HG02588 (cell line): ENCODE data around the gene HERC2.
"Not testable (repeated sequence)": the region's sequence is repeated elsewhere in the genome, so short reads cannot be mapped to it uniquely, and the experiment has no call there.

ENCODE experiments used
- ATAC-seq: cut with Tn5 transposase; IDR thresholded peaks from one replicate; pipeline ENCODE4 v1.9.1; 2021; ENCODE audit warnings: mild to moderate bottlenecking, moderate library complexity; ENCODE audit not compliant: unreplicated experiment

Gene HERC2

DNA sequence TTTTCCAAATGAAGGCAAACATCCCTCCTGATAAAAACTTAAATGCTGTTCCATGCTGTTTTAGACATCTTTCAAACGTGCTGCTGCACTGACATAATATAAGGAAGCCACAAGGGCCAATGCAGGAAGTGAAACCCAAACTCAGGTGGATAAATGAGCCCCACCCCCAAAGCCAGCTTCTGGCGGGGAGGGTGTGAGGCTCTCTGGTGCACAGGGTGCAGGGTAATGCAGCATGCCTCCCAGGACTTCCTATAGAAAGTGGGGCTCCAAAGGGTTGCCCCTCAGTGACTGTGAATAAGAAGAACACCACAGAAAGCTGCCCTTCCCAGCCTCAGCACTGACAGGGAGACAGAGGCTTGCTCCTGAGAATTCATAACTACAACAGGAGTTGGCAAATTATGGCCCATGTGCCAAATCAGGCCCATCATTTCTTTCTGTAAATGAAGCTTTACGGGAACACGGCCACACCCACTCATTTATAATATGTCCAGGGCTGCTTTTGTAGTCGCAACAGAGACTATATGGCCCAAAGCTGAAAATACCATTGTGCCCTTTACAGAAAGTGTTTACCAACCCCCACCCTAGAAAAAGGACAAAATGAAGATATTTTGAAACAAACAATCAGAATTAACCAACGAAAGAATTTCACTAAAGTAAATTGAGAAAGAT lies 185.6 kb downstream of the HERC2 start:
- peak; percentile 99 for ATAC-seq

DNA sequence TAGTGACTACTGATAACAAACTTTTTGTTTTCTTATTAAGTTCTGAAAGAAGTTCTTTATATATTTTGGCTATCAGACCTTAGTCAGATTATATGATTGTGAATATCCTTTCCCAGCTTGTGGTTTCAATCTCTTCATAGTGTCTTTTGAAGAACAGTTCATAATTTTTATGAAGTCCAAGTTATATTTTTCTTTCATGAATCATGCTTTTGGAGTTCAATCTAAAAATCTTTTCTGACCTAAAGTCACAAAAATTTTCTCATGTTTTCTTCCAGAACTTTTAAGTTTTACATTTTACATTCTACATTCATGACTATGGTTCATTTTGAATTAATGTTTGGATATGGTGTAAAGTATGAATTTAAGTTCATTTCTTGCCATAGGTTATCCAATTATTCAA lies 188.7 kb downstream of the HERC2 start:
- ATAC-seq, result no peak

DNA sequence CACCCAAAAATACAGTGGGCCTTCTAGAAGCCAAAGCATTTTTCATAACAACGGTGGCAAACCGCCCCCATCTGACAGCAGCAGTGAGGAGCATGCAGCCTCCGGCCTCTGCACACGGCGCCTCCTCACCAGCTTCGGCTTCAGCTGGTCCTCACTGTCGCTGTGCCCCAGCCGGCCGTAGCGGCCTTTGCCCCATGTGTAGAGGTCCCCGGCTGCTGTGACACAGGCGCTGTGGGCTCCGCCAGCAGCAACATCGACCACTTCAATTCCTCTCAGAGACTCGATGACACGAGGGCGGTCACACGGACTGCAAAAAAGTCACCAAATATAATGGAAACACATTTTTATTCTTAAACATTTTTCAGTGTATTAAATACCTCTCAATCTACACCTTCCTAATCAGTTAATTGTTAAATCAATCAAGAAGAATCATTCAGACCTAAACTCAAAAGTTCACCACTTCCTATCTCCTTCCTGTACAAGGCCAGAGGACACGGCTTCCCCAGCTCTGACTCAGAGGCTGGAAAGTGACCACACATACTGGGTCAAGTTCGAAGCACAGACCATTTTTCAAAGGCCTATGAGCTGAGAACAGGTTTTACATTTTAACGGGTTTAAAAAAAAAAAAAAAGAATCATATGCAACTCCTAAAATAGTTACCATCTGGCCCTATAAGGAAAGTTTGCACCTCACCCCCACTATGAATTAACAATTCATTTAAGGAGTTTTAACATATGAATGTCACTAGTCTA lies 189.3 kb downstream of the HERC2 start:
- ATAC-seq, result no peak

DNA sequence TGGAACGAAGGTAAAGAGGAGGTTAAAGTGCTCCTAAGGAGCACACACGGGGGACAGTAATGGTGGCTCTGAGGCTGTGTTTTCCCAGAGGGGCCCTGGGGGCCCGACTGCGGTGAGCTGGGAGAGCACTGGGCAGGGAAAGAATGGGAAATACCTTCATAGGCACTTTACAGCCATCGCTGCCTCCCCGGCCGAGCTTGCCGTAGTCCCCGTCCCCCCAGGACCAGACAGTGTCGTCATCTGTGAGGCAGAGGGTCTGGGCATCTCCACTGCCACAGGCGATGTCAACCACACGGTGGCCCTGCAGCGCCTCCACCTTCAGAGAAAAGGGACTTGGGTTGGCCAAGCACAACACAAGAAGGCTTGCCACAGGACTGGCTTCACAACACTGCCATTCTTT lies 190.0 kb downstream of the HERC2 start:
- ATAC-seq, result no peak

DNA sequence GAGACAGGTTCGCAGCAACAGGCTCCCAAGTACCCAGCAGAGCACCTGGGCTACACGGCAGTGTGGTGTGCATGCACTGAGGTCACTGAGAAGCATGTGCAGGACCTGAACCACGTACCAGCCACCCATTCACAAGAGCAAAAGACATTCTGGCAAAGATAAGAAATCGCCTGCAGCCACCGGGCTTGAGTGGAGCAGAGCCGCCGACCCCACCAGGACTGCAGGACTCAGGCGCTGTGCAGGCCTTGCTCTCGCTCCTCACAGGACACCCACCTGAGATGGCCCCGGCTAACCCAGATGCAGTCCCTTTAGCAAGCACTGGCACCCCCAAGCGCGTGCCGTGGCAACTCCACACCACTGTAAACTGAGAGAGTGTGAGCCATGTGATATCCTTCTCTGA lies 190.6 kb downstream of the HERC2 start:
- ATAC-seq, result no peak

DNA sequence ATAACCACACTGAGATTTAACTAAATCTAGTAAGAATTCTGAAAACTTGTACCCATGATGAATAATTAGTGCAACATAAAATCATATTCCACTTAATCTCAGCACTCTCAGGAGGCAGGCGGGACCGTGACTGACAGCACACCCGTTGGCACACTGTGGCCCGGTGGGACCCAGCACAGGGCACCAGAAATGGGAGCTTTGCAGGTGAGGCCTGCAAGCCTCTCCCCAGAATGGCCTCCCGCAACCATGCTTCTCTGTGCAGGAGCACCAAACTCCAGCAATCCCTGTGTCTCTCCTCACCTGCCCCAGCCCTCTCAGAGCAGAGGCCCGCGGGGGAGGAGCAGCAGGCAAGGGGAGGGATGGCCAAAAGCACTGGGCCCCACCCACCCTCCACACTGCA lies 191.3 kb downstream of the HERC2 start:
- ATAC-seq, result no peak

DNA sequence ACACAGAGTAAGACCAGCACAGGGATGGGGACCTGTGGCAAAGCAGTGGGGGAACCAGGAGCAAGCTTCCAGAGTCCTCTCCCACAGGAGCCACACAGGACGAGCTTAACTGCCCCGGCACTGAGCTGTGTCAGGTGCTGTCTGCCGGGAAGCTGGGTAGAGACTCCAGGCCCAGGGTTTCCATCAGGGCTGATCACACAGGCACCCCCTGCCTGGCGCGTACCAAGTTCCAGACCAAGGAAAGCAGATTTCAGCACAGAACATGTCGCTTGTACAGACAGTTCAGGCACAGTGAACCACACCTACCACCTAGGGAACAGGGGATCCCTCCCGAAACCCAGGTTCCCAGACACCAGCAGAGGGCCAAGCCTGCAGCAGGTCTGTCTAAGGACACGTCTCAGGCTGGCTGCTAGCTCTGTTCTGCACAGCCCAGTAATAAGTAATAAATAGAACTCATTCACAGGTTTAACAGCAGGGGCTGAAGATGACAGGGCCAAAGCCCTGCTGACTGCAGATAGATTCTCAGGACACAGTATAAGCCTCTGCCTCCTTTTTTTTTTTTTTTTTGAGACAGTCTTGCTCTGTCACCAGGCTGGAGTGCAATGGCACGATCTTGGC lies 192.6 kb downstream of the HERC2 start:
- ATAC-seq, result no peak

DNA sequence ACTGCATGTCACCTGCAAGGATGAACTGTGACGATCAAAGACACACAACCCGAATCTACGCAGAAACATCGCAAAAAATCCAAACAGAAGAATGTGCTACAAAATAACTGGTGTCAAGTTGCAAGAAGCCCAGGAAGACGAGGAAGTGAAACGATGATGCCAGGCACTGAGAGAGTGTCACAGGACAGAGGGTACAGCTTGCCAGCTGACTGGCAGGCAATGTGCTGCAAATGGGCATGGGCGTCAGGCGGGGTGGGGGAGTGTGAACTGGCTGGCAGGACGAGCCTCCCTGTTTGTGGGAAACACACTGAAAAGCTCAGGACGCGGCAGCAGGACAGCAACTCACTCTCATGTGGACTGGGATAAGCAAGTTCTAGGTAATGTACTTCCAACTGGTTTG lies 193.9 kb downstream of the HERC2 start:
- ATAC-seq, result no peak

DNA sequence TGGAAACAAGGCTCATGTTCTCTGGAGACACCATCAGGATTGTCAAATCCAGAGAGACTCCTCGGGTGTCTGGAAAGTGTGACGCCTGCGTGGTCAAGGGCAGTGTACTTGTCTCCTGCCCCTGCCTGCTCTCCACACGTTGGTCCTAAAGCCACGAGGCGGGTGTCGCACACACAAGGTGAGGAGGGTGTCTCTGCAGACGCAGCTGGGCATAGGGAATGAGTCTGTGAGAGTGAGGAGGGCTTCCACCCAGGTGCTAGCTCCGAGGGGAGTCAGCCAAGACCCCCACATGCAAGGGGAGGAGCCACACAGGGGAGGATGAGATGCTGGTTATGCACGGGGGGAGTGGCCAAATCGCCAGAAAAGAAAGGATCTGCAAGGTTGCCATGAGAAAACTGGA lies 194.9 kb downstream of the HERC2 start:
- ATAC-seq, result no peak

DNA sequence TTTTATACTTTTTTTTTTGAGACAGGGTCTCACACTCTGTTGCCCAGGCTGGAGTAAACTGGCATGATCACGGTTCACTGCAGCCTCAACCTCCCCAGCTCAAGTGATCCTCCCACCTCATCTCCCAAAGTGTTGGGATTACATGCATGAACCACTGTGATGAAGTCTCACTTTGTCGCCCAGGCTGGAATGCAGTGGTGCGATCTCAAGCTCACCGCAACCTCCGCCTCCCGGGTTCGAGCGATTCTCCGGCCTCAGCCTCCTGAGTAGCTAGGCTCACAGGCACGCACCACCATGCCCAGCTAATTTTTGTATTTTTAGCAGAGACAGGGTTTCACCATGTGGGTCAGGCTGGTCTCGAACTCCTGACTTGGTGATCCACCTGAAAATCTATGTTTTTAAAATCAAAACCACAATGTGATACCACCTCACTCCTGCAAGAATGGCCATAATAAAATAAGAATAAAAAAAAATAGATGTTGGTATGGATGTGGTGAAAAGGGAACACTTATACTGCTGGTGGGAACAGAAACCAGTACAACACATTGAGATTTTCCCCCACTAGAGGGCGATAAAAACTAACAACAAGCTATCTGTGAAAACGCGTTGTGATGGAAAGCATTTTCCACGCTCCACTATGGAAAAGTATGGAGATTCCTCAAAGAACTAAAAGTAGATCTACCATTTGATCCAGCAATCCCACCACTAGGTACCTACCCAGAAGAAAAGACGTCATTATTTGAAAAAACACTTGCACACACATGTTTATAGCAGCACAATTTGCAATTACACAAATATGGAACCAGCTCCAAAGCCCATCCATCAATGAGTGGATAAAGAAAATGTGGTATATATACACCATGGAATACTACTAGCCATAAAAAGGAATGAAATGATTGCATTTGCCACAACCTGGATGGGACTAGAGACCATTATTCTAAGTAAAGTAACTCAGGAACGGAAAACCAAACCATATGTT lies 196.0 kb downstream of the HERC2 start:
- no peak for ATAC-seq

DNA sequence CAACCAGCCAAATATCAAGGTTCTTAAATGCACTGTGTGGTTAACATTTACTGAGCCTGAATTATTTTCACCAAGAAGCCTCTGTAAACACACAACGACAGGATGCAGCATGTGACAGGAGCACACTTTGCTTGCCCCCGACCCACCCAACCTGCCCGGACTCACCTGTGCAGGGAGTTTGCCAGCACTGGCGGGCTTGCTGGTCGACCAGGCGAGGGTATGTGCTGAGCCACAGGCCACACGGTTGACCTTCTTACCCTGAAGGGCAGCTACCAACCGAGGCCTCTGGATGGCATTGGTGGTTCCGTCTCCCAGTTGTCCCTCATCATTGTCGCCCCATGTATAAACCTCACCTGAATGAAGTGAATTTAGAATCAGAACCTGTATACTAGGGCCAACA lies 197.1 kb downstream of the HERC2 start:
- ATAC-seq, result no peak

DNA sequence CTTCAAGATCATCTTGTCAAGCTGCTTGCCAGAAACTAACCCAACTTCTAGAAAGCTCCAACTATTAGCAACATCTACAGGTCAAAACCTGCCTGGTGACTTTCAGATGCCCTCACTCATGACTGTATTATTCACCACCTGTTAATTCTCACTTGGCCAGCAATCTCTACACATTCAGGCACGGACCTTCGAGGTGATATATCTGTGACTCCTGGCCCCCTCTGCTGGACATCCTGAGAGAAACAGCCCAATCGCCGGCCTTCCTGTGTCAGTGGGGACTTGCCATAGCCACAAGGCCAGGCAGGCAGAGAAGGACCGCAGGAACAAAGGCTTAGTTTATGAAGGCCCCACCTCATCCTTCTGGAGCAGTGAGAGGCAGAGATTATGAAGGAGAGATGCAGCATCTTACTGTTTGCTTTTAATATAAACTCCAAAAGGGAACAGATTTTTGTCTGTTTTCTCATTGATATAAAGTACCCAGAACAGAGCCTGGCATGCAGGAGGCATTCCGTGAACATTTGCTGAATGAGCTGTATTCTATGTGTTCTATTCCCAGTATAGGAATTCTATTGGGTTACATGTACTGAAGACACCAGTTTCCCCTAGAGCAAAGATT lies 198.5 kb downstream of the HERC2 start:
- ATAC-seq, result no peak

DNA sequence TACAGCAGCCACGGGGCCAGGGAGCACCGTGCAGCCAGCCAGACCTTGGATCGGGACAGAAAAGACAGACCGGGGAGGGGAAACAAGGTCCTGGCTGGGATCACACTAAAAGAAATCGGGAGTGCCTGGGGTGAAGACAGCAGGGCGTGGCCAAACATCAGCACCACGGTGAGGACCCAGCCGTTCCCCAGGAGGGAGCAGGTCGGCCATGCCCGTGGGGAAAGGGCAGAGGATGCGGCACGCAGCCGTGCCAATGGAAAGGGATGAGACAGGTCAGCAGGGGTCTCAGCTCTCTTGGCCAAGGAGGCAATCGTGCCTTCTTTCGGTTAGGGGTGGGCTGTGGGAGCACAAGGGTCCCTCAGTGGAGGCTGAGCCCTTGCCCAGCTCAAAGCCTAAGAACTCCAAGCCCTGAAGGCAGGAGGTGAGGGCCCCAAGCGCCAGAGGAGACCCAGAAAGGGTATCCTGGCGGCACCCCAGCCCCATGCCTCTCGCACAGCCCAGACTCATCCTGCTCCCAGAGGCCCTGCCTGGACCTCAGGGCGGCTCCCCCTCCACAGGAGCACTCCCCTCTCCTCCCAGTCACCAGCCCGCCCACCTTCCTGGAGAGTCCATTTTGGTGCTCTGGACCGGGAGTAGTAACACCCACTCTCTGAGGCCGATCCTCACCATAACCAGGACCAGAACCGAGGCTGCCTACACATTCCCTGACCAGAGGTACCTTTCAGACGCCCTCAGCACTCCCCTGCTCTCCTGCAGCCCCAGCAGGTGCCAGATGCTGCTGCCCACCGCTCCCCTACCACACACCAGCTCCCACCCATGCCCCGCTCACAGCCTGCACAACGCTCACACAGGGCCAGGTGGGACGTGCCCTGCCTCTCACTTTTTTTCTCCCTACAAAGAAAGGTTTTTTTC lies 199.7 kb downstream of the HERC2 start:
- ATAC-seq, result no peak

DNA sequence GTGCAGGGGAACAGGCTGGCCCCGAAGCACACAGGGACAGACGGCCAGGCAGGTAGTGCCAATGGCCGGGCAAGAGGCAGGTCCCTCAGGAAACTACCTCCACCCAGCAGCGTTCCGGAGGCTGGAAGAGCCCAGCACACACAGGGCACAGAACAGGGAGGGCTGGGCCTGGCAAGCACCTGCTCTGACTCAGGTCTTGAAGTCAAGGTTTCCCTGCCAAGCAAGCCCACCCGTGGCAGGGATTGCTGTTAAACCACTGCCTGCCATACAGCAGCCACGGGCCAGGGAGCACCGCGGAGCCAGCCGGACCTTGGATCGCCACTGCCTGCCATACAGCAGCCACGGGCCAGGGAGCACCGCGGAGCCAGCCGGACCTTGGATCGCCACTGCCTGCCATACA lies 200.4 kb downstream of the HERC2 start:
- not testable (repeated sequence) for ATAC-seq

DNA sequence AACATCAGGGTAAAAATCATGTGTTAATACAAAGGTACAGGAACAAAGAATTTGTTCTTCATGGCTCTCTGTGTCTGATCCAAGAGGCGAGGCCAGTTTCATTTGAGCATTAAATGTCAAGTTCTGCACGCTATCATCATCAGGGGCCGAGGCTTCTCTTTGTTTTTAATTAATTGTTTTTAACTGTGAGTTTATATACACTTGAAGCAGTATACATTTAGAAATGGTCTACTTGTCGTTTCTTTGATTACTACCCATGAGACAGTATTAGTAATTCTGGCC lies 201.7 kb downstream of the HERC2 start:
- no peak for ATAC-seq

DNA sequence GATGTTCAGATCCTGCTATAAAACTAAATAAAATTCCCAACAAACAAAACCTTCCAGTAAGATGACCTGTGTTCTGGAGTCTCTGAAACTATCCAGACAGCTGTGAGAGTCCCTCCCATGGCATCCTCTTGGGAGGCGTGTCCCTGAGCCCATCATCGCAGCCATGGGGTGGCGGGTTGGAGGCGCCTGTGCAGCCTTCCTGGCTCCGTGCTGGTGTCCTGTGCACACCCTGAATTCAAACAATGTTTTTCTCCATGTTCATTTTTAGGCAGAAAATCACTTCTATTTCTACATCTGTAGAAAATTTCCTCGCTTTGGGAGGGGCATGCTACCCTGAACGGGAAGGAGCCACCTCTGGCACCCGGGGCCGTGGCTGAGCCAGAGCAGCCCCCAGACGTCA lies 203.4 kb downstream of the HERC2 start:
- no peak for ATAC-seq

DNA sequence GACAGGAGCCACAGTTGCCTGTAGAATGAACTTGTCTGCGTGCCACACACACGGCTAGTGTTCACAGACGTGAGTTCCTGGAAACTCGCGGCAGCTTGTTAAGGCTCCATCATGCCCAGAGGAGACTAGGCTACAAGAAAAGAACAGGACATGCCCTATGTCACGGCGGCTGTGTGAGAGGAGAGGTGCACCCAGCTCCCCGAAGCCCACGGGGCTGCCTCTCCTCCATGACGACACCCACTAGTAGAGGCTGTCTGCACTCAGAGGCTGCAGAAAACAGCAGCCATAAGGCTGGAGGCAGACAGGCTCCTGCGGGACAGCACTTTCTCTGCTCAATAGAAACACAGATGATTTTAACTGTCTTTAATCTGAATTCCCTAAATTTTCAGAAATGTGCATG lies 203.9 kb downstream of the HERC2 start:
- ATAC-seq, result no peak

DNA sequence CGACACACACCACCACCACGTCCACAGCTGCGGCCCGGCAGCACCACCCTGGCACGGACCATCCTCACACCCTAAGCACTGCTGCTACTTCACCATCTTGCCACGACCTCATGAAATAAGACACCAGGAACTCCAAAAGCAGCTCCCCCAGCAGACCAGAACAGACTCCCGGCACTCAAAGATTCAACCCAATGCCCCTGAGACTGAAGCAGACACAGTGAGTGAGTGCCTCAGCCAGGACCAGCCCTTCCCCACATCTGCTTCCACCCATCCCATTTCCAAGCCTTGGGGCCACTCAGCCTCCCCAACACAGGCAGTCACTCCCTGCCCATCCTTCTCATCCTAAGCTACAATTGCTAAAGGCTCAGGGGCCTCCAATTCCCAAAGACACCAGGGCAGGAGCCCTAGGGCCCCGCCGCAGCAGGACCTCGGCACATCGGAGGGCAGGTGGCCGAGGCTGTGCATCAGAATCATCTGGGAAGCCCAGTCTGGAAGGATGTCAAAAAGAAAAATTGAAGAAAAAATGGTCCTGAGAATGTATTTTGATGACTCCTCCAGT lies 204.5 kb downstream of the HERC2 start:
- no peak for ATAC-seq
